Eye (tissue), 1 donor: ENCODE measurements around the gene KRTAP5-10.
"Not testable (repeated sequence)": the region's sequence is repeated elsewhere in the genome, so short reads cannot be mapped to it uniquely, and the experiment has no call there.

ENCODE experiments used
- DNase-seq: peaks from one replicate; pipeline ENCODE4 v3.0.0-alpha.2; 2015

Gene KRTAP5-10, protein sequence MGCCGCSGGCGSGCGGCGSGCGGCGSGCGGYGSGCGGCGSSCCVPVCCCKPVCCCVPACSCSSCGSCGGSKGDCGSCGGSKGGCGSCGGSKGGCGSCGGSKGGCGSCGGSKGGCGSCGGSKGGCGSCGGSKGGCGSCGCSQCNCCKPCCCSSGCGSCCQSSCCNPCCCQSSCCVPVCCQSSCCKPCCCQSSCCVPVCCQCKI

DNA sequence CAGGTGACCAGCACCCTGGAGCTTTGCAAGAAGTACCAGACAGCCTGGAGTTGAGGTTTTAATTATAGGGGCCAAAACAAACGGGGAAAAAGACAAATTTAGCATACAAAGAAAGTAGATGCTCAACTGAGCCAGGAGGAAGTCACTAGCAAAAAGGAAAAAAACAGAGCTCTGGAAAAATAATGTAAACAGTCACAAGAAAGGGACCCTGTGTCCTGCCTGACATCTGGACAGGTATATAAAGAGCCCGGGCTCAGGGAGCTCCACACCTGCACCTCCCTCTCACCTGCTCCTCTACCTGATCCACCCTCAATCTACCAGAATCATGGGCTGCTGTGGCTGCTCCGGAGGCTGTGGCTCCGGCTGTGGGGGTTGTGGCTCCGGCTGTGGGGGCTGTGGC lies at the start of gene KRTAP5-10:
Gene KRTAP5-10, plus strand, starts transcription at position 301 of the 400 bp plus-strand sequence. Its CDS starts 25 bp downstream, at position 326.
- no peak for DNase-seq

DNA sequence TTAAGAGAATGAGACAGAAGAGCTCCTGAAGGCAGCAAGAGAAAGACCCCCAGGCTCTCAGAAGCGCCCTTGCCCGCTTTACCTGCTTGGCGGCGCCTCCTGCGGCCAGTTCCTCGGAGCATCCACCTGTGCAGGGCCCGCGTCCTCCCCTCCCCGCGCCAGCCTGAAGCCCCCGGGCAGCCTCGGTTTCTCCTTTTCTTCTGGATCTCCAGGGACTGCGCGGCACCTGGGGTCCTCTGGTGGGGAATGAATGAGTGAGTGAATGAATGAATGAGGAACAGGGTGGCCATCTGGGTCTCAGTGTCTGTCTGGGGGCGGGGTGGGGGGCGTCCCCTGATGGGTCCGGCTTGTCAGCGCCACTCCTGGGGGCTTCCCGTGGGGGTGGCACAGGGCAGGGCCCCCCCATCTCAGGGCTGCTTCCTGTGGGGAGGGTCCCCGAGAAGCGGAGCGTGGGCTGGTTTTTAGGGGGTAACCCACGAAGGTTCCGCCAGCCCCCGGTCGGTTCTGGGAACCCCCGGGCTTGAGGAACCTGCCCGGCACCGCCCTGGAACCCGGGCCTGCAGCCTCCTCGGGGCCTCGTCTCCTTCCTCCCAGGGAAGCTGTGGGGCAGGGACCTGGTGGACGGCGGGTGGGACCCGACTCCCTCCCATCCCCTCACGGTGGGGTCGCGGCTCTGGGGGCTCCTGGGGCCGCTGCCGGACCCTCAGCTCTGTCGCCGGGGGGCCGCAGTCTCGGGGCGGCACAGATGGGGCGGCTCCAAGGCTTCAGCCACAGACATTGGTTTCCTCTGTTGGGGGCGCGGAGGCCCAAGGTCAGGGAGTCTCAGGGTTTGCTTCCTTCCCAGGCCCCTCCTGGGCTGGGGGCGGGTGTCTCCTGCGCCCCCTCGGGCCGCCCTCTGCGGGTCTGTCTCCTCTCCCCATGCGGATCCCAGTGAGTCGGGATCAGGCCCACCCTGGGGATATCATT lies 46.6 kb upstream of the KRTAP5-10 start:
- no peak for DNase-seq

- no peak for DNase-seq
Observed at GRCh38 chr11:71519546-71519945, 45.8 kb upstream of the KRTAP5-10 start.

- no peak for DNase-seq
Observed at GRCh38 chr11:71525188-71525937, 40.0 kb upstream of the KRTAP5-10 start.

DNA sequence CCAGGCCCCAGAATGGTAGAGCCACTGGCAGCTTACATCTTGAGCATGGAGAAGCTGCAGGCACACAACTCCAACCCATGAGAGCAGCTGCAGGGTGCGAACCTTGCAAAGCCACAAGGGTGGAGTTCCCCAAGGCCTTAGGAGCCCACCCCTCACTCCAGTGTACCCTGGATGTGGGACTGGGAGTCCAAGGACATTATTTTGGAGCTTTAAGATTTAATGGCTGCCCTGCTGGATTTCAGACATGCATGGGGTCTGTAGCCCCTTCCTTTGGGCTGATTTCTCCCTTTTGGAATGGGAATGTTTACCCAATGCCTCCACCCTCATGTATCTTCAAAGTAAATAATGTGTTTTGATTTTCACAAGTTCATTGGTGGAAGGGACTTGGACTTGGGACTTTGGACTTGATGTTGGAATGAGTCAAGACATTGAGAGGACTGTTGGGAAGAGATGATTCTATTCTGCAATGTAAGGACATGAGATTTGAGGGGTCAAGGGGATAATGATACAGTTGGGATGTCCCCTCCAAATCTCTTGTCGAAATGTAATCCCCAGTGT lies 39.3 kb upstream of the KRTAP5-10 start:
- no peak for DNase-seq

GRCh38 chr11:71526796-71527575 lies 38.4 kb upstream of the KRTAP5-10 start, which contains the start of gene KRTAP5-7:
Gene KRTAP5-7 (plus strand): TSS chr11:71527267. CDS start chr11:71527301, 34 bp downstream.
- DNase-seq = not testable (repeated sequence)

DNA sequence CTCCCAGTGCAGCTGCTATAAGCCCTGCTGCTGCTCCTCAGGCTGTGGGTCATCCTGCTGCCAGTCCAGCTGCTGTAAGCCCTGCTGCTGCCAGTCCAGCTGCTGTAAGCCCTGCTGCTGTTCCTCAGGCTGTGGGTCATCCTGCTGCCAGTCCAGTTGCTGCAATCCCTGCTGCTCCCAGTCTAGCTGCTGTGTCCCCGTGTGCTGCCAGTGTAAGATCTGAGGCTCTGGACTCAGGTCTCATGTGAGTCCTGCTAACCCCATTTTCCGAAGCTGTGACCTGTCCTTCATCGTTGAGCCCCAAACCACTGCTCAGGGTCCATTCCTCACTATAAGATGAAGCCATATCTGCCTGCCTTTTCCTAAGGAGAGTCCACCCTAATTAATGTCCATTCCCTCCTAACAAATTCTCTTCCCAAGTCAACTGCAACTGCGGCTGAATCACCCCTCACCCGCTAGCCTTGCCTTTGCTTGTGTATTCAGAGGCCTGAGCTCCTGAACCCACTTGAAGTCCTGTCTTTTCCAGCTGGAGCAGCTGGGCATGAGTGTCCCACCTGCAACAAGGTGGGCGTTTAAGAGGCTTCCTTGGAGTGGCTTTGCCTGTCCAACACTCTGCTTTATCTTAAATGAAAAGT lies 37.7 kb upstream of the KRTAP5-10 start:
- no peak for DNase-seq

DNA sequence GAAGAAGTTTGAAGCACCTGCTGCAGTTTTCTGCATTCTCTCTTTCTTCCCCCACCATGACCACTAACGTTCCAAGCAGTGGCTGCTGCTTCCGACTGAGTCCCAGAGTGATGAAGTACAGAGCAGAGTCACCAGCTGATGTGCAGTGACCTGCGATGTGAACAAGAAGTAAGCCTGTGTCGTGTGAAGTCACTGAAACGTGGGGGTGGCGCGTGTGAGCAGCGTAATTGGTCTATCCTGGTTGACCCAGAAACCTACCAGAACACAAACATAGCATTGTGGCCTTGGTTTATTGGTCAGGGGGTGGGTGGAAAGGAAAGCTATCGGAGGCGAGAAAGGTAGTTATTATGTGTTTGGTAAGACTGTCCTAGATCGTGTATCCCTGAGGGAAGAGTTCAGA lies 34.8 kb upstream of the KRTAP5-10 start:
- no peak for DNase-seq

DNA sequence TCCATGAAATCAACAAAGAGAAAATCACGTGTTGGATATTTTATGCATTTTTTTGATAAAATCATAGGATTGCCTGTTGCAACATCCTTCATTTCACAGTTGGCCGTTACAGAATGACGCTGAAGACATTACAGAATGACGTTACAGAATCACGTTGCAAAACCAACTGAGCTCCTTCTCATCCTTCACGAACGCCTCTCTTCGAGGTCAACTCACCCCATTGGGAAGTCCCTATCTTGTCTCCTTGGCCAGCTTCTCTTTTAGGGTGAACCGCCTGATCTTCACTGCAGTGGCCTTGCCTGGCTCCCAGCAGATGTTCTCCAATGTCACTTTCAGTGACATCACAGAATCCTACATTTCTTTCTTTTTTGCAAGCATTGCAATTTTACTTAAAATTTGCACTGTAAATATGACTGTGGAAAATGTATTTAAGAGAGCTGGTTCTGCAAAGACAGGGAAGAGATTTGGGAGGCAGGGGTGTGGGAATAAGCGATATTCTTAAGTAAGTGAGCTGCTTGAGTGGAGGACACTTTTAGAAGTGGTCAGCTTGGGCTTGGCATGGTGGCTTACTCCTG lies 33.2 kb upstream of the KRTAP5-10 start:
- no peak for DNase-seq

- DNase-seq = not testable (repeated sequence)
Observed at GRCh38 chr11:71534711-71535608, 30.4 kb upstream of the KRTAP5-10 start.

DNA sequence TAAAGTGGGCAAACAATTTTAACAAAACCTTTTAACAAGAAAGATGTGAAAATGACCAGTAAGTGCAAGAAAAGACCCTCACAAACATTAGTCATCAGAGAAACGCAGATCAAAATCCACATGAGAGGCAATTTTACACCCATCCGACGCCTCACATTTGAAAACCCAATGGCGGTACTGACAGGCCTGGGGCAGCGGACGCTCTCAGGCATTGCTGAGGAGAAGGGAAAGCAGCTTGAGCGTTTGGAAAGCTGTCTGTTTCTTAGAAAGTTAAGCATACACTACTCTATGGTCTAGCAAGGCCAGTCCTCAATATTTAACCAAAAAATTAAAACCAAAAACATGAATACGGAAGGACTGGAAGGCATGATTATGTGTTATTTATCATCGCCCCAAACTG lies 29.5 kb upstream of the KRTAP5-10 start:
- no peak for DNase-seq

- no peak for DNase-seq
Observed at GRCh38 chr11:71537537-71537936, 27.8 kb upstream of the KRTAP5-10 start.

DNA sequence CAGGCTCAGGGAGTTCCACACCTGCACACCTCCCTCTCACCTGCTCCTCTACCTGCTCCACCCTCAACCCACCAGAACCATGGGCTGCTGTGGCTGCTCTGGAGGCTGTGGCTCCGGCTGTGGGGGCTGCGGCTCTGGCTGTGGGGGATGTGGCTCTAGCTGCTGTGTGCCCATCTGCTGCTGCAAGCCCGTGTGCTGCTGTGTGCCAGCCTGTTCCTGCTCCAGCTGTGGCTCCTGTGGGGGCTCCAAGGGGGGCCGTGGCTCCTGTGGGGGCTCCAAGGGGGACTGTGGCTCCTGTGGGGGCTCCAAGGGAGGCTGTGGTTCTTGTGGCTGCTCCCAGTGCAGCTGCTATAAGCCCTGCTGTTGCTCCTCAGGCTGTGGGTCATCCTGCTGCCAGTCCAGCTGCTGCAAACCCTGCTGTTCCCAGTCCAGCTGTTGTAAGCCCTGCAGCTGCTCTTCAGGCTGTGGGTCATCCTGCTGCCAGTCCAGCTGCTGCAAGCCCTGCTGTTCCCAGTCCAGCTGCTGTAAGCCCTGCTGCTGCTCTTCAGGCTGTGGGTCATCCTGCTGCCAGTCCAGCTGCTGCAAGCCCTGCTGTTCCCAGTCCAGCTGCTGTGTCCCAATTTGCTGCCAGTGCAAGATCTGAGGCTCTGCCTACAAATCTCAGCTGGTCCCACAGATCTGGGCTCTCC lies 27.2 kb upstream of the KRTAP5-10 start, which contains the start of gene KRTAP5-8:
Gene KRTAP5-8, plus strand, starts transcription at position 49 of the 689 bp plus-strand sequence. Its CDS starts 31 bp downstream, at position 80.
- not testable (repeated sequence) for DNase-seq

DNA sequence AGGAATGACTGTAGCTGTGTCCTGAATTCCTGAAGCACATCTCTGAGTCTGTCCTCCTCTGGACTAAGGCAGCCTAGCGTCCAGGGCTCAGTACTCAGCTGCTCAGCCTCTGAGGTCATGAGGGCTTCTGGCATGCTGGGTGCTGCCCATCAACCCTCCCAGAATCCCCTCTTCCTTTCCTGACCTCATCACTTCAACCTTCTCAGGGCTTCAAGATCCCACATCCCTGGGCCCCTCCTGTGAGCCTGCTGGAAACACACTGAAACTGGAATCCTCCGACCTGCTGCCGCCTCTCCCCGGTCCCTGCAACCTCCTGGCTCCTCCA lies 26.7 kb upstream of the KRTAP5-10 start:
- DNase-seq = no peak

- no peak for DNase-seq
Observed at GRCh38 chr11:71539017-71539416, 26.3 kb upstream of the KRTAP5-10 start.

GRCh38 chr11:71539971-71540370 lies 25.4 kb upstream of the KRTAP5-10 start:
- DNase-seq = not testable (repeated sequence)

DNA sequence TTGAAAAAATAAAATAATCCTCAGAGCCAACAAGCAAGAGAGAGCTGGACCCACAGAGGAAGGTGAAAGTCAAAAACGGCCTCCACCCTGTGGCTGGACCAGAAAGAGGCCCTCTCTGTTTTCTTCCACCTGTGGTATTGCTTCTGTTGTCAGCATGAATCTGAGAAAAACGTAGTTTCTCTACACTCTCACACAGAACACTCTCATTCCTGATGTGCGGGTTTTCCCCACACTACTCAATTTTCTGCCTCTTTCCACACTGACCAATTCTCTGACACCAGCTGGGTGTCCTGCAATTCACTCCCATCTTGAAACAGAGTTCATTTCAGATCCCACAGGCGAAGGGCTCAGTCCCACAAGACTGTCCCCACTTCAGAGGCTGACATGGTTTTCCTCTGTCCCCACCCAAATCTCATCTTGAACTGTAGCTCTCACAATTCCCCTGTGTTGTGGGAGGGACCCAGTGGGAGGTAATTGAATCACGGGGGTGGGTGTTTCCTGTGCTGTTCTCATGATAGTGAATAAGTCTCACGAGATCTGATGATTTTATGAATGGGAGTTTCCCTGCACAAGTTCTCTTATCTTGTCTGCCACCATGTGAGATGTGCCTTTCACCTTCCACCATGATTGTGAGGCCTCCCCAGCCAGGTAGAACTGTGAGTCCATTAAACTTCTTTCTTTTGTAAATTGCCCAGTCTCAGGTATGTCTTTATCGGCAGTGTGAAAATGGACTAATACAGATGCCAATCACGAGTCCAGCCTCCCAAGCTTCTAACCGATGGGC lies 24.6 kb upstream of the KRTAP5-10 start:
- not testable (repeated sequence) for DNase-seq

DNA sequence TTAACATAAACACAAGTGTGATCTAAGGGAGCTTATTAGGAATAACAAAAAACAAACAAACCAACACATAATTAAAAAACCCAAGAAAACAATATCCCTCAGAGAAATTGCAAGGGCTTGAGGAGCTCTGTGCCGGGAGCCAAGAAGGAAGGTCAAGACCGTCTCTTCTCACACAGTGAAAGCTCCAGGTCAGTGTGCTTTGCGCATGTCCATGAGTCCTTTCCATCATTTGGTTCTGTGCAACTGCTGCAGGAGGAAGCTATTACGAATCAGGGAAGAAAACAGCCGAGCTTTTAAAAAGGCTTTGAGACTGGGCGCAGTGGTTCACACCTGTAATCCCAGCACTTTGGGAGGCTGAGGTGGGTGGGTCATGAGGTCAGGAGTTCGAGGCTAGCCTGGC lies 23.0 kb upstream of the KRTAP5-10 start:
- no peak for DNase-seq
